Kasumi-1 (cell line): ENCODE measurements around the gene CDC42EP2.
A peak's percentile ranks its signal among the peaks of the same experiment; 100 is the strongest.
"Not testable (repeated sequence)": the region's sequence is repeated elsewhere in the genome, so short reads cannot be mapped to it uniquely, and the experiment has no call there.

Experiments used
- DNase-seq, 2 experiments: peaks; one replicate each; lab custom pipeline; 2025; lab: John Stamatoyannopoulos, UW

Gene CDC42EP2

DNA sequence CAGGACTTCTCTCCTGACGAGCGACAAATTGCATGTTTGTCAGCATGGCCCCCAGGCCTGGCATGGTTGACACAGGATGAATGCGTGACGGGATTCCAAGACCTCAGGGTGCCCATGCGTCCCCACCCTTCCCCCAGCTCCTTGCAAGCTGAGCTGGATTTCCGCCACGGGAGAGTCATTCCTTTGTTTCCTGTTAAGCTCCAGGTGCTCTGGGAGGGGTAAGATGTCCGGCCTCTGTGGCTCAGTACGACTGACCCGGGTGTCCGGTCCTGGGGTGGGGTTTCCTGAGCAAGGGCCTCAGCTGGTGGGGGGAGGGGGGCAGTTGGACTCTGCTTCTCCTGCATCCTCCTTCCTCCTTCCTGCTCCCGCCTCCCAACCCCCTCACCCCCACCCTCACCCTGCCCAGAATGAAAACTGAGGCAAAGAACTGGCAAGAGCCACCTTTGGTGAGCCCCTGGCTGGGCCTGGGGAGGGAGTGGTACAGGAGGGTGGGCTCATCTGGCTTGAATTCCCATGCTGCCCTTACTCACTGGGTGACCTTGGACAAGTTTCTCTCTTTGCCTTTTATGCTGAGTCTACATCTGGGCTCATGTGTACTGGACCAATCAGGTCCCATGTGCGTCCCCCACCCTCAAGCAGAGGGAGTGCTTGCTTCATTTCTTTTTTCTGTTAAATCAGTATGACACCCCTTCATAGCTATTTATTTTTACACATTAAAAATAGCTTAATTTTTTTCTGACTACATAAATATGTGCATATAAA is 2.5 kb downstream of the CDC42EP2 start:
- DNase-seq = no peak

DNA sequence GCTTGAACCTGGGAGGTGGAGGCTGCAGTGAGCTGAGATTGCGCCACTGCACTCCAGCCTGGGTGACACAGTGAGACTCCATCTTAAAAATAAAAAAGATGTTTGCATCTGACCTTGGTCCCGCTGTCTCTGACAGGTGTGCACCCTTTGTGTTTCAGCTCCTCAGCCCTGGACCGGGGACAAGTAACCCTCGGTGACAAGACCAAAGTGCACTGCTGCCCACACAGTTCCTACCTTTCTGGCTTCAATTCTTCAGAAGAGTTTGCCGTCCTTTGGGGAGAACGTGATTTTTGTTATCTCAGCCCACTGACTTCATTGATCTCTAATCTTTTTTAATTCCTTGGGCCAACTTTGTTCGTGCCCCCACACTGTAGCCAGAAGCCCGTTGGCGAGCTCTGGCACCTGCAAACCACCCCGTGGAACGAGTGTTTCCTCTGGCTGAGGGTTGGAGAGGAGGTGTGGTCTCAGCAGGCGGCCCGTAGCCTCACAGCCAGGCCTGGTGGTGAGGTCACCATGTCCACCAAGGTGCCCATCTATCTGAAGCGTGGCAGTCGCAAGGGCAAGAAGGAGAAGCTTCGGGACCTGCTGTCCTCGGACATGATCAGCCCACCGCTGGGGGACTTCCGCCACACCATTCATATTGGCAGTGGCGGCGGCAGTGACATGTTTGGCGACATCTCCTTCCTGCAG is 5.9 kb downstream of the CDC42EP2 start:
- no peak for DNase-seq

- no peak for DNase-seq
Measured at GRCh38 chr11:65321076-65321475, 6.4 kb downstream of the CDC42EP2 start.

- no peak for DNase-seq
Measured at GRCh38 chr11:65321828-65322485, 7.3 kb downstream of the CDC42EP2 start.

- no peak for DNase-seq
Measured at GRCh38 chr11:65323813-65324212, 9.1 kb downstream of the CDC42EP2 start.

GRCh38 chr11:65325435-65325834 is 10.8 kb downstream of the CDC42EP2 start:
- DNase-seq = no peak

- no peak for DNase-seq
Measured at GRCh38 chr11:65327021-65327420, 12.4 kb downstream of the CDC42EP2 start.

GRCh38 chr11:65329478-65329877 is 14.8 kb downstream of the CDC42EP2 start:
- peak in 1 of 2 experiments; percentile 55 for DNase-seq

- peak; percentile 88 to 91 for DNase-seq
Measured at GRCh38 chr11:65329944-65330403, 15.3 kb downstream of the CDC42EP2 start.

- no peak for DNase-seq
Measured at GRCh38 chr11:65330544-65330943, 15.9 kb downstream of the CDC42EP2 start.

DNA sequence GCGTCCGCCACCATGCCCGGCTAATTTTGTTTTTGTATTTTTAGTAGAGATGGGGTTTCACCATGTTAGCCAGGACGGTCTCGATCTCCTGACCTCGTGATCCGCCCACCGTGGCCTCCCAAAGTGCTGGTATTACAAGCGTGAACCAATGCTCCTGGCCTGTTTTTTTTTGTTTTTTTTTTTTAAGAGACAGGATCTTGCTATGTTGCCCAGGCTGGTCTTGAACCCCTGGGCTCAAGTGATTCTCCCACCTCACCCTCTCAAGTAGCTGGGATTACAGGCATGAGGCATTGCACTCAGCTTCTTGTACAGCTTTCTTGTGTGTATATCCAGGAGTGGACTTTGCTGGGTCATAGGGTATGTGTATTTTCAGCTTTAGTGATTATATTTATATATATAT is 17.9 kb downstream of the CDC42EP2 start:
- not testable (repeated sequence) for DNase-seq

DNA sequence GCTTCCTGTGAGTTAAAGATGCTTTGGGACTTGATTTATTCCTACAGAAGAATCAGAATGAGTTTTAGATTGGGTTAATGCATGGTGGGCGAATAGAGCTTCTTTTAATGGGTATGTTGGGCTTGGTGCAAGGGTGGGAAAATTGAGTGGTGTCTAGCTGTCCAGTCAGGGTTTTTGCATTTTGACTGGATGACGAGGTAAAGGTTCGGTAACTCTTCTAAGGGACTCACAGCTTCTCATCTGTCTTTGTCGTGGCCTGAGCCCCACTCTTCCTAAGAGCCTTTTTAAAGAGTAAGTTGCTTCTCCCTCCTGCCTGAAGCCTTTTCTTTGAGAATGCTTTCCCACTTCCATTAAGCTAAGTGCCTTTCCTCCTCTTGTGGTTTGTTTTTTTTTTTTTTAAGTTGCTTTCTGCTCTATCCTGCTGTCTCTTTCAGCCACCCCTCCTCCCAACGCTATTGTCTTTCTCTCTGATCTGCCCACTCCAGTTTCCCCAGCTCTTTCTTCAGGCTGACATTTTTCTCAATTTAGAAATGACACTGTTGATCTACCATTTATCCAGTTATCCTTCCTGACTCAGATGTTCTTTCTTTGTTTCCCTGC is 20.1 kb downstream of the CDC42EP2 start:
- DNase-seq = no peak

GRCh38 chr11:65338676-65339075 is 24.0 kb downstream of the CDC42EP2 start:
- no peak for DNase-seq

- no peak for DNase-seq
Measured at GRCh38 chr11:65340226-65340625, 25.6 kb downstream of the CDC42EP2 start.

- no peak for DNase-seq
Measured at GRCh38 chr11:65341856-65342255, 27.2 kb downstream of the CDC42EP2 start.

DNA sequence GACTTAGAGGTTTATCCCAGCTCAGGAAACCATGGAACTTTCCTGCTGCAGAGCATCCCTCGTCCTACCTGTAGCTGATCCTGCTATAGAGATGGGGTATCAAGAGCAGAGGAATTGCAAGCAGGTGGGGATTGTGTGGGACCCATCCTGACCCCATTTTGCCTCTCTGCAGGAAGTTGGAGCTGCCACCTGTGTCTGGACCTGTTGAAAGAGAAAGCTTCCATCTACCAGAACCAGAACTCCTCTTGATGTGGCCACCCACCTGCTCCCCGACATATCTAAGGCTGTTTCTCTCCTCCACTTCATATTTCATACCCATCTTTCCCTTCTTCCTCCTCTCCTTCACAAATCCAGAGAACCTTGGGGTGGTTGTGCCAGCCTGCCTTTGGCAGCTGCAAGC is 36.8 kb downstream of the CDC42EP2 start:
- DNase-seq = no peak

- DNase-seq = peak; percentile 32 to 67
Measured at GRCh38 chr11:65352783-65353182, 38.1 kb downstream of the CDC42EP2 start.

DNA sequence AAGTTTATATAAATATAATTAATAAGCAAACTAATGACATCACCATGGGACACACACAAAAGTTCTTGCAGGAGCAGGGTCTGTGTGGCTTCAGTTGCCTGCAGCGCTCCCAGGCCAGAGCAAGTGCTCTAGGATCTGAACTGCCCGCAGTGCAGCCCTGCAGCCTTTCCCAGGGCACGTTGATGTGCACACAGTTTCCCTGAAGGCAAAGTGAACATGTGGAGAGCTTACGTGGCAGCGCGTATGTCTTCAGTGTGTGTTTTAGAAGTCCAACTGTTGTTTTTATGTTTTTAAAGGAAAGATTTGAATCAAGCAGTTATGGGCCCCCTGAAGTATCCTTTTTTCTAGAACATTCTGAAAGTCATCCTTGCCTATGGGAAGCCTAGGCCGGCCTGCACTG is 38.7 kb downstream of the CDC42EP2 start:
- DNase-seq = no peak

- DNase-seq = no peak
Measured at GRCh38 chr11:65353900-65354264, 39.2 kb downstream of the CDC42EP2 start.

DNA sequence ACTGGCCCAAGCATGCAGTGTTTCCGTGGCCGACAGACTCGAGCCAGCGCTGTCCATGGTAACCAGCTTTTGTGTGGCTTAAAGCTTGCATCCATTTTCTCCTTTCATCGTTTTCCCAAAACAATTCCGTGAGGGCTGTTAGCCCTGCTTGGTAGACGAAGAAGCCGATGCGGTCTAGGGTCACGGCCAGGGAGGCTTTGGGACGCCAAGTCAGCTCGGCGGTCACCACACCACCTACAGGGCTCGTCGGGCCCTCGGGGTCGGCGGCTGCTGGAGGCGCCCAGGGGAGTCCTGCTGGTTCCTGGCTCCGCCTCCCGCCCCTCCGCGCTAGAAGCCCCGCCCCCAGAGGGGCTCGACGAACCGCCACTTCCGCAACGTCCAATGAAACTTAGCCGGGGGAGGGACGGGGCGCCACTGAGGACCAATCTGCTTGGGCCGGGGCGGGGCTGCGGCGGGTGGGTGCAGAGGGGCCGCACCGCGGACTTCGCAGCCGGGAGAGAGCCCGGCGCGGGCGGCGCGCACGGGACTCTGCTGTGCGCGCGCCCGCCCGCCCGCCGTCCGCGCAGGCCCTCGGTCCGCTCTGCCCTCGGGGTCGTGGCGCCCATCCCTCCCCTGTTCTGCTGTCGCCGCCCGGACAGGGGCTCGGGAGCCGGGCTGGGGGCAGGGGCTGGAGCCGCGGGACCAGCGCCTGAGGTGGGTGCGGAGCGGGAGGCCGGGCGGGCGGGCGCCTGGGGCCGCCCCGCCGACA is 39.8 kb downstream of the CDC42EP2 start, which contains the start of gene TIGD3:
Gene TIGD3, plus strand, starts transcription at position 487 of the 748 bp plus-strand sequence. CDS start 1,058 bp downstream, outside the sequence.
- DNase-seq = peak; percentile 94 to 95

GRCh38 chr11:65355013-65355775 is 40.5 kb downstream of the CDC42EP2 start:
- peak; percentile 49 to 60 for DNase-seq
